GM12878 (cell line): Measurements from ENCODE around the gene VMP1. TPM values are rescaled to one million over a fixed set of nuclear protein-coding genes. Genes with fewer than 3 reads are reported as not detected.
A peak's percentile ranks its signal among the peaks of the same experiment; 100 is the strongest.

ENCODE experiments used
- ASH2L ChIP-seq: fragments of 300-600, 200-600 bp; sonication (generic); IDR thresholded peaks from 2 replicates; pipeline ENCODE4 v1.6.1; 2017; ENCODE audit warnings: low read depth, mild to moderate bottlenecking, borderline replicate concordance
- BCL11A ChIP-seq: IDR thresholded peaks from 2 replicates; pipeline ENCODE4 v1.6.1; 2011; ENCODE audit warnings: low read depth, low read length
- BRCA1 ChIP-seq: IDR thresholded peaks from 2 replicates; pipeline ENCODE4 v1.6.1; 2011; ENCODE audit warnings: low read depth, low read length, improper control_type of control experiment
- CBFB ChIP-seq: IDR thresholded peaks from 2 replicates; pipeline ENCODE4 v1.6.1; 2016; ENCODE audit warnings: antibody characterized with exemption, low read depth
- CBX5 ChIP-seq: sonication (generic); IDR thresholded peaks from 2 replicates; pipeline ENCODE4 v1.6.1; 2016; ENCODE audit warnings: low read depth, moderate library complexity, mild to moderate bottlenecking, inconsistent platforms
- CHD4 ChIP-seq: fragments of 200-600 bp; sonication (generic); IDR thresholded peaks from 2 replicates; pipeline ENCODE4 v1.6.1; 2016; ENCODE audit warnings: mild to moderate bottlenecking
- EP300 ChIP-seq, 2 experiments: fragments of 150-350 bp in 1 of 2; IDR thresholded peaks; 2 replicates each; pipeline ENCODE4 v1.6.1; 2011 to 2012; ENCODE audit warnings: low read depth in 2 of 2, low read length in 2 of 2, borderline replicate concordance in 1 of 2, improper control_type of control experiment in 1 of 2, inconsistent platforms in 1 of 2; ENCODE audit not compliant: control insufficient read depth in 1 of 2
- IKZF1 ChIP-seq: fragments of 450-650 bp; conservative IDR thresholded peaks from 2 replicates; pipeline ENCODE4 v1.6.1; 2017; ENCODE audit warnings: antibody characterized with exemption, mild to moderate bottlenecking
- IRF5 ChIP-seq: fragments of 450-650 bp; IDR thresholded peaks from 2 replicates; pipeline ENCODE4 v1.6.1; 2017; ENCODE audit warnings: borderline replicate concordance
- JUNB ChIP-seq: IDR thresholded peaks from 2 replicates; pipeline ENCODE4 v1.6.1; 2016; ENCODE audit warnings: antibody characterized with exemption, mild to moderate bottlenecking
- KAT2A ChIP-seq: conservative IDR thresholded peaks from 2 replicates; pipeline ENCODE4 v1.6.1; 2011; ENCODE audit warnings: low read depth, low read length; ENCODE audit not compliant: control insufficient read depth
- MTA3 ChIP-seq: IDR thresholded peaks from 2 replicates; pipeline ENCODE4 v1.6.1; 2012; ENCODE audit warnings: low read length, inconsistent platforms, borderline replicate concordance
- MYC ChIP-seq: IDR thresholded peaks from 2 replicates; pipeline ENCODE4 v1.6.1; 2011; ENCODE audit warnings: mild to moderate bottlenecking, low read length, moderate library complexity, inconsistent platforms; ENCODE audit not compliant: insufficient read depth, insufficient replicate concordance, insufficient read length, severe bottlenecking
- POU2F2 ChIP-seq: IDR thresholded peaks from 3 replicates; pipeline ENCODE4 v1.6.1; 2011; ENCODE audit warnings: low read depth, mild to moderate bottlenecking, low read length, borderline replicate concordance
- PRDM15 ChIP-seq: fragments of 450-650 bp; formaldehyde crosslinking; IDR thresholded peaks from 2 replicates; pipeline ENCODE4 v1.4.0; 2020; ENCODE audit warnings: mild to moderate bottlenecking, moderate library complexity
- SIX5 ChIP-seq: IDR thresholded peaks from 2 replicates; pipeline ENCODE4 v1.6.1; 2011; ENCODE audit warnings: mild to moderate bottlenecking, low read depth, low read length, moderate library complexity; ENCODE audit not compliant: severe bottlenecking
- SREBF1 ChIP-seq: IDR thresholded peaks from 2 replicates; pipeline ENCODE4 v1.6.1; 2012; ENCODE audit warnings: mild to moderate bottlenecking, low read length
- SREBF2 ChIP-seq: IDR thresholded peaks from 2 replicates; pipeline ENCODE4 v1.6.1; 2012; ENCODE audit warnings: mild to moderate bottlenecking, low read length
- YY1 ChIP-seq: IDR thresholded peaks from 2 replicates; pipeline ENCODE4 v1.6.1; 2011; ENCODE audit warnings: low read depth, mild to moderate bottlenecking, low read length
- ZBED1 ChIP-seq: IDR thresholded peaks from 2 replicates; pipeline ENCODE4 v1.6.1; 2016; ENCODE audit warnings: borderline replicate concordance
- ZNF687 ChIP-seq: fragments of 450-650 bp; IDR thresholded peaks from 2 replicates; pipeline ENCODE4 v1.6.1; 2017; ENCODE audit warnings: mild to moderate bottlenecking, moderate library complexity
- ZZZ3 ChIP-seq: IDR thresholded peaks from 2 replicates; pipeline ENCODE4 v1.6.1; 2011; ENCODE audit warnings: low read depth; ENCODE audit not compliant: control insufficient read depth, insufficient read length
- polyA plus RNA-seq, 11 experiments: library from polyadenylated mRNA; depleted of rRNA in 4 of 11; unstranded in 6 of 11; stranded (reverse) in 5 of 11; fragments of >200 nt; fragmentation: Nextera tagmentation in 4 of 11; fragmentation: Illumina TruSeq in 1 of 11; extraction: Ambion mirVana in 4 of 11; extraction: Trizol in 1 of 11; gene quantifications; 1 replicate in 1 of 11; 2 replicates in 10 of 11; pipeline versions ENCODE4 v1.2.1 to v1.2.3, GENCODE V29; 2011 to 2016; ENCODE audit warnings: inconsistent platforms in 2 of 11, missing spikeins in 2 of 11, low read depth in 1 of 11
- total RNA-seq, 4 experiments: library from RNA; depleted of rRNA in 3 of 4; stranded (reverse); fragments of >200 nt in 3 of 4; fragmentation: Illumina TruSeq in 1 of 4; extraction: Trizol in 1 of 4; gene quantifications; 2 replicates each; pipeline versions ENCODE4 v1.2.1 to v1.2.3, GENCODE V29; 2013 to 2021

The VMP1 gene
- total and polyA plus RNA-seq, 10 of the 15 experiments (the other 5 are each of a cell fraction or from before 2014, with no cell fraction given) = 88.4 to 199 (median 132) TPM

- TF ChIP-seq KAT2A (no peak), JUNB (peak; percentile 62), MYC (no peak), BRCA1 (no peak), IKZF1 (no peak; the same call in none of the 2 replicates), BCL11A (0 out of 2 replicates have a peak, but pooled peaks have one; percentile 2), CHD4 (no peak), SREBF2 (no peak), MTA3 (peak; percentile 96), CBX5 (no peak), ASH2L (no peak), POU2F2 (peak; percentile 90; the same call in 2 of the 3 replicates), ZNF687 (no peak; the same call in none of the 2 replicates), EP300 (IDR thresholded peaks at IDR 0.05; ENCODE audit: borderline replicate concordance in 1 of 2, control insufficient read depth in 1 of 2, low read depth in 2 of 2, low read length in 2 of 2) (no peak), ZZZ3 (no peak), SREBF1 (no peak), ZBED1 (peak; percentile 96), IRF5 (no peak), CBFB (peak; percentile 13), PRDM15 (CRISPR knock-in tag) (peak; percentile 63), YY1 (no peak), SIX5 (peak; percentile 2)
These were observed 135.6 kb downstream of the VMP1 start (continued) for GRCh38 chr17:59842901-59843652.
